COR-L47 (cell line): ENCODE measurements around the gene KRTAP10-2.
"Not testable (repeated sequence)": the region's sequence is repeated elsewhere in the genome, so short reads cannot be mapped to it uniquely, and the experiment has no call there.

Experiments
- DNase-seq: peaks from one replicate; lab custom pipeline; 2025; lab: John Stamatoyannopoulos, UW

KRTAP10-2 gene

GRCh38 chr21:44567481-44568171 lies 16.3 kb upstream of the KRTAP10-2 start:
- no peak for DNase-seq

DNA sequence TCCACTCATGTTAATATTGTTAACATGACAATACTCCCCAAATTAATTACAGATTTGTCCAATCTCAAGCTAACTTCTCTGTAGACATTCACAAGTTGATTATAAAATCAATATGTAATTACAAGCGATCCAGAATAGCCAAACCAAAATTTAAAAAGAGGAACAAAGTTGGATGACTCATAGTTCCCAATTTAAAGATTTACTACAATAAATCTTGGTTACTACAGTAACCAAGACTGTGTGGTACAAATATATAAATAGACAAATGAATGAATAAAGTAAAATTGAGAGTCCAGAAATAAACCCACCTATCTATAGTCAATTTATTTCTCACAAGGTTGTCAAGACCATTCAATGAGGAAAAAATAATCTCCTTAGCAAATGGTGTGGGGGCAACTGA lies 15.1 kb upstream of the KRTAP10-2 start:
- DNase-seq = no peak

GRCh38 chr21:44564886-44565598 lies 13.7 kb upstream of the KRTAP10-2 start:
- no peak for DNase-seq

- no peak for DNase-seq
These were observed 12.8 kb upstream of the KRTAP10-2 start for GRCh38 chr21:44564099-44564498.

- no peak for DNase-seq
These were observed 7.4 kb upstream of the KRTAP10-2 start, which contains the start of gene KRTAP10-3 for GRCh38 chr21:44558695-44559094. TSS of gene KRTAP10-3 (minus strand) at chr21:44558795. CDS start at chr21:44558715, 80 bp downstream.

DNA sequence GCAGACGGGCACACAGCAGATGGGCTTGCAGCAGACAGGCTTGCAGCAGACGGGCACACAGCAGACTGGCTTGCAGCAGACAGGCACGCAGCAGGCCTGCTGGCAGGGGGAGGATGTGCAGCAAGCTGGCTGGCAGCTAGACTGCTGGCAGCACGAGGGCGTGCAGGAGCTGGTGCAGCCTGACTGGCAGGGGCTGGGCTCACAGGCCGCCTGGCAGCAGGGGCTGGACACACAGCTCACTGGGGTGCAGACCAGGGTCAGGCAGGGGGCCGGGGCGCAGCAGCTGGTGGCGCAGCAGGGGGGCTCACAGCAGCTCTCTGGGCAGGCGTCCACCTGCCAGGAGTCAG lies 7.0 kb upstream of the KRTAP10-2 start:
- not testable (repeated sequence) for DNase-seq

GRCh38 chr21:44557491-44558328 lies 6.4 kb upstream of the KRTAP10-2 start:
- no peak for DNase-seq

GRCh38 chr21:44556879-44557278 lies 5.6 kb upstream of the KRTAP10-2 start:
- DNase-seq = peak; percentile 57

- no peak for DNase-seq
These were observed 4.0 kb upstream of the KRTAP10-2 start for GRCh38 chr21:44555200-44555875.

DNA sequence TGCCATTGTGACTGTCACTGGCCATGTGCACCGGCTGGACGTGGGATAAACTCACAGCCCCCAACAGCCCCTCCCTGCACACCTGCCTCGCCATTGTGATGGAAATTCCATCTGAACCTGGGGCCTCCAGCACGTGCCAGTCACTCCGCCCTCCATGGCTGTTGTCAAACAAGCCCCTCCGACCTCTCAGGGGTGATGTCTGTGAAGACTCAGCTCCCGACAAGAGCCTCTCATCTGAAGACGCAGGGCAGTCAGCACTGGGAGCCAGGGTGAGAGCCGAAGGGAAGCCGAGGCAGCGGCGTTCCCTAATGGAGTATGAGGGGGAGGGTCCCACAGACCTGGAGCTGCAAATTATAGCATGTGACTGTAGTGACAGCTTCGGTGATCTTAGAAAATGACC lies 1.4 kb upstream of the KRTAP10-2 start:
- DNase-seq = no peak

DNA sequence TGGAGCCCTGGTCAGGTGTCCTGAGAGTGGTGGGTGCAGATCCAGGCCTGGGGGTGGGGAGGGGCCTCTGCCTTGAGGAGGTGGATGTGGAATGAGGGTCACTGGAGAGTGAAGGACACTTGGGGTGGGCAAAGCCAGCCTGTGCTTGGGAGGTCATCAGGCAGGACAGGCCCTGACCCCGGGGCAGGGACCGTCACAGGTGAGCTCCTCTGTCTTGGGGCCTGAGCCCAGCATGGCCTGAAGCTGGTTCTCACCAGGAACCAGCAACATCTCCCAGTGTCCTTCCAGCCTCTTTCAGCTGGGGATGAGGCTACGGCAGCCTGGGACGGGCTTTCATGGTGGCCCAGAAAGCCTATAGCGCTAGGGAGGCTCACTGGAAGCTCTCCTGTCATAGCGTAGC lies 831 bp upstream of the KRTAP10-2 start:
- DNase-seq = no peak

DNA sequence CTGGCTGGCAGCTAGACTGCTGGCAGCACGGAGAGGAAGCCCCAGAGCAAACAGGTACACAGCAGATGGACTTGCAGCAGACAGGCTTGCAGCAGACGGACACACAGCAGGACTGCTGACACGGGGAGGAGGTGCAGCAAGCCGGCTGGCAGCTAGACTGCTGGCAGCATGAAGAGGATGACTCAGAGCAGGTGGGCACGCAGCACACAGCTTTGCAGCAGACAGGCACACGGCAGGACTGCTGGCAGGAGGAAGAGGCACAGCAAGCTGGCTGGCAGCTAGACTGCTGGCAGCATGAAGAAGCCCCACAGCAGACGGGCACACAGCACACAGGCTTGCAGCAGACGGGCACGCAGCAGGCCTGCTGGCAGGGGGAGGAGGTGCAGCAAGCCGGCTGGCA lies 498 bp downstream of the KRTAP10-2 start:
- DNase-seq = peak; percentile 40

DNA sequence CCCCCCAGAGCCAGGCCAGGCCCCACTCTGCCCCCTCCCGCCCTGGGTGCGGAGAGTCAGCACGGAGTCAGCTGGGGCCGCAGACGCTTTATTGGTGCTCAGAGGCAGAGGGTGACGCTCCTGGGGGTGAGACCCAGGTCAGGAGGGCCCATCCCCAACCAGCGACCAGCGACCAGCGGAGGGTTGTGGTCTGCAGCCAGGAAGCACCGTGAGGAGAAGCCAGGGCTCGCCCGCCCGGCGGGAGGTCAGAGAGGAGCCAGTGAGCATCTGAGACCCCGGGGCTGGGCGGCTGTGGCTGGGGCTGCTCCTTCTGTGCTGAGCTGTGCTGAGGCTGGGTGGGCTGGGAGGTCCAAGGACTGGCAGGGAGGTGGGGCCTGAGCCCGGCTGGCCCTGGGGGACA lies 1.0 kb downstream of the KRTAP10-2 start:
- not testable (repeated sequence) for DNase-seq

GRCh38 chr21:44549525-44550211 lies 1.6 kb downstream of the KRTAP10-2 start:
- no peak for DNase-seq

DNA sequence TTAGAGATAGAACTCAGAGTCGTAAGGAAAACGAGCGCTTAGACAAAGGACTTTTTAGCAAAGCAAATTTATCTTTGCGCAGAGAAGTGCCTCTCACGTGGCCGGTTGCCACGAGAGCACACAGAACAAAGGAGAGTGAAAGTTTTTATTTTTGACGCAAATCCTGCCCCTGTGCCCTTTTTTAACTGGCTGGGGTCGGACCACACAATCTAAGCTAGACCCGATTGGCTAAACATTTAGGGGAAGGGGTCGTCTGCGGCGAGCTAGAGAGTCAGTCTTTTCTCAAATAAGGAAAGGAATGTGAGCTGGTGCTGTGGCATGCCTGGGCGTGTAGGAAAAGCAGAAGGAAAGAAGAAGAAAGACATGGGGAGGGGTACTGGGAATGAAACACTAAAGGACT lies 2.4 kb downstream of the KRTAP10-2 start:
- no peak for DNase-seq

DNA sequence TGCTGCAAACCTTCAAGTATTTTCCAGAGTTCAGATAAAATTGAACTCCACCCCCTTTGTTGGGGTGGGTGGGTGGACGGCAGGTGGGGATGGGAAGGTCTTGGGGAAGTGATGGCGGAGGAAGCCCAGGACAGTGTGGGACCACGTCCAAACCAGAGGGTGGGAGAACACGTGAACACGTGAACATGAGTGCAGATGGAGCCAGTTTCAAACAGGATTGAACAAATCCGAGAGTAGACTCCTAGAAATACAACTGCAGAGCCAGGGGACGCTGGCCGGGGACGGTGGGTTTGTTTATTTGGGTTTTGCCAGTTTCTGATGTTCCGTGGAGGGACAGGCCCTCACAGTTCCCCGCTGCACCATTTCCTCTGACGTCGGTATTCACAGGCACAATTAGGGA lies 2.9 kb downstream of the KRTAP10-2 start:
- no peak for DNase-seq

DNA sequence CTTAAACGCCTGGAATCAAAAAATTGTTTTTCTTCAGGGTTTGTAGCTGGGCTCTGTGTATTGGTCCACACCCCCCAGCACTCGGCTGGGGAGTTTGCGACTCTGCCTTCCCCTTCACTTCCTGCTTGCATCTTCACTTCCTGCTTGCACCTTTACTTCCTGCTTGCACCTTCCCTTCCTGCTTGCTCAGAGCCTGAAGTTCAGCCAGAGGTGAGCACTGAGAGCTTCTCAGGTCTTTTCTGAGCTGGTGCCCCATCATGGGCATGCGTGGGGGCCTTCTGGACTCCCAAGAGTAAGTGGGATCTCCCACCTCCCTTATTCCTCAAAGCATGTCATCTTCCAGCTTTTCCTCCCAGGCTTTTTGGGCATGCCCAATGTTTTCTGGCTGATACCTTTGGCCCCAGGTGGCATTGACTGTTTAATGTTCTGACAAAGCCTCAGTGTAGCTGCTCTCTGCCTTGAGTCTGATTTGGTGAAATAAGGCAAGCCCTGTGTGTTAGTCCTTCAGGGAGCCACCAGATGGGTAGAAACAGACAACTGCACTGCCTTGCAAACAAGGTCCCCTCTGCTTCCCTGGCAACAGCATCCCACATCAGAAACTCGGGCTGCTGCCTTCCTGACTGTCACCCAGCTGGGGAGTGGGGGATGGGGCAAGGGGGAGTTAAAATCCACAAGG lies 3.5 kb downstream of the KRTAP10-2 start:
- no peak for DNase-seq

GRCh38 chr21:44544566-44544965 lies 6.7 kb downstream of the KRTAP10-2 start:
- no peak for DNase-seq

GRCh38 chr21:44542716-44543115 lies 8.6 kb downstream of the KRTAP10-2 start:
- no peak for DNase-seq

GRCh38 chr21:44540741-44541288 lies 10.5 kb downstream of the KRTAP10-2 start:
- no peak for DNase-seq
